Neural progenitor cell (in vitro differentiated cells): ENCODE results near the gene CCDC70.

Source experiments
- CTCF ChIP-seq: fragments of 200-600 bp; sonication (generic); IDR thresholded peaks from 2 replicates; pipeline ENCODE4 v1.5.1; 2017; ENCODE audit warnings: antibody characterized with exemption, mild to moderate bottlenecking
- EZH2 ChIP-seq: fragments of 200-600 bp; sonication (generic); IDR thresholded peaks from 2 replicates; pipeline ENCODE4 v1.6.1; 2017; ENCODE audit warnings: antibody characterized with exemption, mild to moderate bottlenecking, moderate library complexity

DNA sequence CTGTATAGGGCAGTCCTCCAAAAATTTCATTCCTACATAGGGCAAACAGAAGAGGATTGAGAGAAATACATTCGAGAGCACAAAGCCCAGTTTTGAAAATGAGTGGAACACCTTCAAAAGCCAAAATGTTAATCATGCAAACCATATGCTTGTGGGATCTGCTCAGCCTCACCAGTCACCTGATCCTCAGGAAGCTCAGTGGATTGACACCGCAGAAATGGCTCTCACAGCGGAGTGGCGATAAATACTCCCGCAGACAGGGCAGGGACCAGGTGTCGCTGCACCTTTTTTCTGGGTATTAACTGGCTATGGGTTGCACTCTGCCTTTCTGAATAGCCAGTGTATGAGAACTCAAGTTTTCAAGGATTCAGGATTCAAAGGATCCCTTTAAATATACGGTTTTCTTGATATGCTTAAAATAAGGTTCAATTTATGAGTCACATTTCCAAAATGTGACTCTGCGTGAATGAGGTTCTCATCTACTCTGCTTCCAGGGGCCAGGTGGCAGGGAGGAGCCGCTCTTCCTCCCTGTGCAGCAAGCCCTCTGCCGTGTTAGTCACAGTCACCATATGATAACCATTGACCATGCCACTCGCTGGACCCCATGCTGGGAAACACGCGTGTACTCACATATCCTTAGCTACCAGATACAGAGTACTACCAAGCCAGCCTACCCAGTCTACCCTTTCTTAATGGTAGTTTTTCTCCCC, 39.5 kb upstream of the CCDC70 start:
- TF ChIP-seq CTCF = no peak
- no peak for TF ChIP-seq EZH2
